ACHN (cell line): ENCODE measurements around the gene DDX10.
A peak's percentile ranks its signal among the peaks of the same experiment; 100 is the strongest.
"Not testable (repeated sequence)": the region's sequence is repeated elsewhere in the genome, so short reads cannot be mapped to it uniquely, and the experiment has no call there.

ENCODE experiments used
- DNase-seq: peaks from one replicate; pipeline ENCODE4 v3.0.0-alpha.2; 2015
- in situ Hi-C: cut with HindIII; loops from 2 replicates; pipeline ENCODE4 v1.10.0; 2017; ENCODE audit warnings: low sequenced_read_pairs, low pct_ligation_motif_present, low pct_unique_long_range_greater_than_20kb

The DDX10 gene

DNA sequence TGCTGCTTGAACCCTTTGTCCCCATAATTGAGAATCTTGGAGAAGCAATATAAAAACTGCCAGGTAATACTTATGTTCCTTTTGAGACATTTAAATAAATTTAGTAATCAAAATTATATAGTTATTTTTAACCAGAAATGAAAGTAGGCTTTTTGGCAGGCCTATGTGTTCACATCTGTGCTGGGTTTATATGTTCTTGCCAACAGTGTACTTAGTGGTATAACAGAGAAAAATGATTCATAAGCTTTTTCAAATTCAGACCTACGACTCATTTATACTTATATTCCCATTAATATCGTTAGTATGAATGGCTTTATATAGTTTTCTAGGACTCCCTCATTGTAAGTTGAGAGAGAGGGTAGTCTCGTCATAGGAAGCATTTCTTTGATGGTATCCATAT is 79.0 kb downstream of the DDX10 start:
- no peak for DNase-seq
- in situ Hi-C loops = no loop called here

DNA sequence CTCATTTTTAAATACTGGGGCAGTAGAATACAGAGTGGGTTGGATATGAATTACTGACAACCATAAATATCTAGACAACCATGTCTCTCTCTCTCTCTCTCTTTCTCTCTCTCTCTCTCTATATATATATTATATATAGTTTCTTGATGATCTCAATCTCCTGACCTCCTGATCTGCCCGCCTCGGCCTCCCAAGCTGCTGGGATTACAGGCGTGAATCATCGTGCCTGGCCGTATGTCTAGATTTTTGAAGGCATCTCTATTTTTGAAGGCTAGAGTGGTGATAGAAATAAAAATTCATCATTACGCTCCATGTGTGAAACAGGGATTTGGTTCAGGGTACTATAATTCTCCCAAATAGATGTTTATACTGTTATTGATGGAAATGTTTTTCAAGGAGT is 84.1 kb downstream of the DDX10 start:
- no peak for DNase-seq
- in situ Hi-C loops = no loop called here

DNA sequence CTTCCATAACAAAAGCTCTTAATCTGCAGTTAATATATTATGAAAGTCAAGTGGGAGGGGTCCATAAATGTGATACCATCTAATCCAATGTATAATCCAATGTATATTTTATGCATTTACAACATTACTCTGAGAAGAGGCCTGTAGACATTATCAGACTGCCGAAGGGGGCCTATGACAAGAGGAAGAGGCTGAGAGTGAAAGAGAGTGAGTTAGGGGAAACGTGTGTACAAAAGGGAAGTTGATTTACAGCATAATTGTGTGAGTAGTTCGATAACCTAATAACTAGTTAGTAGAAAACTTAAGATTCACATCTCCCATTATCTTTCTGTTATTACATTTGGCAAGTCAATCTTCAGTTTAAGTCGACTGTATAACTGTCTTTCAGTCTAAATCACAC is 86.6 kb downstream of the DDX10 start:
- no peak for DNase-seq
- in situ Hi-C loops = no loop called here

DNA sequence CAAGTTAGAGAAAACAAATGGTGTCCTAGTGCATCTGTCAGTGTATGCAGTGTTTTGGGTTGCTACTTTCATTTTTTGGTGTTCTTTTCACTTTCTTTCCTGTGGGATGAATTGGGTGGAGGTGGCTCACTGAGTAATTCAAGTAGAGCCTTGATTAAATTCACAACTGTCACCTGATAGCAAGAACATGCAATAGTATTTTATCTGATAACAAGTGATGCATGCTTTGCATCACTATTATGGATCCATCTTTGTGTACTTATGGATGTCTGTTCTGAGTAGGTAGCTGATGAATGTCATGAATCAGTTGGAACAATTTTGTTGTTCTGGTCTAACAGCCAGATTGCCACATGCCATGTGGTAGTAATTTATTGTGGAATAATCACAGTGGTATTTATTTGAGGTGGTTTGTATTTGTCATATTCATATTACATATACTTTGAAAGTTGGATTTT is 87.5 kb downstream of the DDX10 start:
- DNase-seq = no peak
- in situ Hi-C loops = no loop called here

DNA sequence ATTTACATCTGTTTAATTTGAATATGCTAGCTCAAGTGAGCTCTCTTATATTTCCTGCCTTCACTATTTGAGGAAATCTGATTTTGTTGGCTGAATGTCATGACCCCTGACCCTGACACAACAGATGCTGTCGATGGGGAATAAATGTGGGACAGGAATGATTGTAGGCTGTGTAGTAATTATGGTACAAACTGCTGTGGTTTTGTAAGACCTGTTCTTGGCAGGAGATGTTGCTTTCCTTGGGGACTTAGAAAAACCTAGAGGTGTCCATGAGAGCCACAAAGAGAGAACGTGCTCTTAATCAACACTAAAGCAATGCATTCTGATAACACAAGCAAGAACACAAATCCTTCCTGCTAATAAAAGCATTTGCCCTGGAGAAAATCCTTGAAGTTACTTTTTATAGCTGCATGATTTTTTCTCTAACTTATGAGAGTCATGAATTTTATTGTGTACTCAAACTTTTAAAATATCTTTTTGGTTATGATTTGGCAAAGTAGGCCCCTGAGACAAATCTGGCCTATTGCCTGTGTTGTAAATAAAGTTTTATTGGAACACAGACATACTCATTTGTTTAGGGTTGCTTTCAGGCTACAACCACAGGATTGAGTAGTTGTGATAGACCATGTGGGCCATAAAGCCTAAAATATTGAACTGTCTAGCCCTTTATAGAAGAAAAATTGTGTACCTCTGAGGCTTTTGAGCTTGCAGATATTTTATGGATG is 90.2 kb downstream of the DDX10 start:
- in situ Hi-C loops = no loop called here
- DNase-seq = no peak

DNA sequence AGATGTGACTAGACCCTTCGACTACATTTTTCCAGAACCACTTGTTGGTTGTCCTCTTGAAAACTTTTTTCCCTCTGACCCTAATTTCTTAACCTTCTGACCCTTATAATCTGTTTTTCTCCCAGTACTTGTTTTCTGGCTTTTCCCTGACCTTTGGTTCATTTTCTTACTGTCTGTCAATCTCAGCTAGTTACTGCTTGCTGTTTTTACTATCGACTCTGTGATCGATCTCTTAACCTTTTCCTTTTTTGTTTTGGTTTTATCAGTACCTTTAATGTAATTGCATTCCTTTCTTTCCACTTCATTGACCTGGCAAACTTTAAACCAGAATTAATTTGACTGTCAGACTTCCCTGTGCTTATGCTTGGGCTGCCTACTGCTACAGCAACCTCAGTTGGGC is 92.8 kb downstream of the DDX10 start:
- in situ Hi-C loops = no loop called here
- no peak for DNase-seq

DNA sequence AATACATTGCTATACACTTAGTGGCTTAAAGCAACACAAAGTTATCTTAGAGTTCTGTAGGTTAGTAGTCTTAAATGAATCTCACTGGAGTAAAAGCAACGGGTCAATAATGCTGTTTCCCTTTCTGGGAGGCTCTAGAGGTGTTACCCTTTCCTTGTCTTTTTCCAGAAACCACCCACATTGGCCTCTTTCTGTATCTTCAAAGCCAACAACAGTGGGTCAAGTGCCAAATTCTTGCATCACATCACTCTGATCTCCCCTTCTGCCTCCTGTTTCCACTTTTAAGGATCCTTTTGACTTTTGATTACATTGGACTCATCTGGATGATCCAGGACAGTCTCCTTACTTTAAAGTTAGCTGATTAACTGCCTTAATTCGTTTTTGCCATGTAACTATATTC is 93.6 kb downstream of the DDX10 start:
- in situ Hi-C loops = no loop called here
- no peak for DNase-seq

DNA sequence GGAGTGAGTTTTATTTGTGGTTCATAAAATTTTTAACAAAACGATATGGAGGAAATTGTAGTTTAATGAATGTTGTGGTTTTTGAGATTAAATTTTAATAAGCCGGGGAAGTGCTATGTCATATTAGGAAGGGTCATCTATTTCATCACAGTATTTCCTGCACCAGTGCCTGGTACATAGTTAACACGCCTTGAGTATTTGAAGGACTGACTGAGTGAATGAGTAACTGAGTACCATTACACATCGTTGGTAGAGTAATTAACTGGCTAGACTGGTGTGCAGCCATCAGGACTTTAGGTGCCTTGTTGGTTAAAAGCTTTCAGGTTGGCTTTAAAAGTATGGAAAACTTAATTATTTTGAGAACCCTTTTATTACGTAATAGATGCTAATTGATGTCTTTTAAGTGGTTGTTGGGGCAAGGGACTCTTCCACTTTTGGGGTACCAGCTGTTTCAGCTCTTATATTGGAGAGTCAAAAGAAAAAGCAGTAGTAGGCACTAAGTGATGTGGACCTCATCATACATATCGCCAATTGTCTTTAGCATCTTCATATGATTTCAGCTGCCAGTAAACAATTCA is 101.8 kb downstream of the DDX10 start:
- in situ Hi-C loops = no loop called here
- peak; percentile 19 for DNase-seq

DNA sequence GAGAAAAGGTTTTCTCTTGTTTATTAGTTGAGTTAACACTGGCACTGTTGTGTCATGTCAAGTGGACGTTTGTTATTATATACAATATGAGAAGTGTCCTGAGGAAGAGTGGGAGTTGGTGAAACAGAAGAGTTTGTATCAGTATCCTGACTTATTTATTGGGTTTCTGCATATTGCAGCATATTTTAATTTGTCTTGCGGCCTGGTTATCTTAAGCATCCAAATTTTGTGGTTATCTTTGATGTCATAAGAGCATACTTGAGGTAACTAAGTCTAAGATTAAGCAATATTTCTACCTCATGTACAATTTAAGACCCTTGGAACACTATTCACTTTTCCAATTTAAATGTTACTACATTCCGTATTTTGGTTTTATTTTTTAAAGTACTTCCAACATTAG is 103.5 kb downstream of the DDX10 start:
- DNase-seq = no peak
- in situ Hi-C loops = no loop called here

DNA sequence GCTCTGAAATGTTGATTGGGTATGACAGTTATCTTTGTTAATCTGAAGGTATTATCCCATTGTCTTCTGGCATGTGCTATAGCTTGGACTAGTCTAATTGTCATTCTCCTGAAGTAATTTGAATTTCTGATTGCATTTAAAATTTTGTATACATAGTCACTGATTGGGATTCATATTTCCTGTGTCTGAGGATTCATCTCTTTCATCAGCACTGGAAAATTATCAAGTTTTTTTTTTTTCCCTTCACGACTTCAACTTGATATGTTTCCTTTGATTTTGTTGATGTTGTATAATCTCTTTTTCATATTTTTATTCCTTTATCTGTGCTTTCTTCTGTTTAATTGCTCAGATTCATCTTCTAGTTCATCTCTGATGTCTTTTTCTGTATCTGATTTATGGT is 104.1 kb downstream of the DDX10 start:
- in situ Hi-C loops = no loop called here
- no peak for DNase-seq

DNA sequence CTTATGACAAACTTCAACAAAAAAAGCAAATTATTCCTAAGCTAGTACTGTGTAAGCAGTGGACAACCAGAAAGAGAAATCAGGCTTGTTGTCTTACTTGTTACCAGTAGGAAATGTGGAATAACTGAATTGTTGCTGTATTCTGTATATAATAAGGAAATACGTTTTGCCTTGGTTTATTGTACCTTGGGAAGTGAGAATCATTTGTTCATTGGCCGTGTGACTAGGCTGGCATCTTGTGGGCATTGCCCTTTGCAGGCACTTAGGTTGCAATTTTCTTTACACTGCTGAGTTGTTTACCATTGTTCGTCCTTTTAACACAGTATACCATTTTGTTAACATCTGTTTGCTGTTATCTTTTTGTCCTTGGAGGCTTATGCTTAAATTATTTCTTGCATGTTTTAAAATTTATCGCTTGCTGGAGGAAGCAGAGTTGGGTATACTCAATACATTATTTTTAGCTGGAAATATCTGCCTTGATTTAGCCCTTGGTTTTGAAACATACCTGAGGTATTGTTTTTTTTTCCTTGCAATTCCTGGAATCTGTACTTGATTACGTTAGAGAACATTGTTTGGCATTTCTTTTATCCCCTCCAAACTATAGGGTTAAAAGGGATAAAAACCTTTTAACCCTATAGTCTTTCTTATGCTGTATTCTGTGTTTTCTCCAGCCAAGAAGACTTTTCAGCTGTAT is 109.3 kb downstream of the DDX10 start:
- in situ Hi-C loops = no loop called here
- DNase-seq = no peak

DNA sequence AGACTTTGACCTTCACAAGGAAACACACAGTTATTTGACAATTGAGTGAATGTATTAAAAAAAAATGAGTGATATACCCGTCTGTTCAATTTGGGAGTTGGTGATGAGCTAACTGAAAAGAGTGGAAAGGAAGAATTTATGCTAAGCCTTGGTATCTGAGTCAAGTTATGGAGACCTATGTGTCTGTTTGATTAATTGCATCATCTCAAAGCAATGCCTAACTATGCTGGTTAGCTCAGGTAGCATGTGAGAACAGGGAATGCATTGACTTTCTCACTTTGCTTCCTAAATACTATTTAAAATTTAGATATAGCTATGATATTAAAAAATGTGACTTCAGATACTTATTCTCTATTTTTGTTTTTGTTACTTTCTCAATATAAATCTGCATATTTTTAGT is 110.5 kb downstream of the DDX10 start:
- no peak for DNase-seq

DNA sequence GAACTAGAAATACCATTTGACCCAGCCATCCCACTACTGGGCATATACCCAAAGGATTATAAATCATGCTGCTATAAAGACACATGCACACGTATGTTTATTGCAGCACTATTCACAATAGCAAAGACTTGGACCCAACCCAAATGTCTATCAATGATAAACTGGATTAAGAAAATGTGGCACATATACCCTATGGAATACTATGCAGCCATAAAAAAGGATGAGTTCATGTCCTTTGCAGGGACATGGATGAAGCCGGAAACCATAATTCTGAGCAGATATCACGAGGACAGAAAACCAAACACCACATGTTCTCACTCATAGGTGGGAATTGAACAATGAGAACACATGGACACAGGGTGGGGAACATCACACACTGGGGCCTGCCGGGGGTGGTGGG is 114.3 kb downstream of the DDX10 start:
- in situ Hi-C loops, DNase-seq: not testable (repeated sequence)

More for the DNA sequence above, 110.5 kb downstream of the DDX10 start:
- in situ Hi-C loops = no loop called here

DNA sequence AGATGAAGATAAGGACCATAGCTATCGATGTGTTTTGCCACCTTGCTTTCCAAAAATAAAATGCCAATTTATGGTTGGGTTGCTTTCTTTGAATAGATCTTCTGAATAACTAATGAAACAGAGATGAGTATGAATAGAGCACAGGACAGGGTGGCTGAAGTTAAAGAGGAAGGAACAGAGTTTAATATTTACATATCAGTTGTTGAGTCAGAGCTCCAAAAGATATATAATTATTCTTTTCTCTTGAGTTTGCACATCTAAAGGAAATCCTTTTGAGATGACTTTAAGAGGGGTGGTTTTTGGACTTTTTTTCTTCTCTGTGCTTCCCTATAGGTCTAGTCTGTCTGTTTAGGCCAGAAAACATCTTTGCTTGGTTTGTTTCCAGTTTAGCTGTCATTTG is 115.2 kb downstream of the DDX10 start:
- in situ Hi-C loops = no loop called here
- no peak for DNase-seq

DNA sequence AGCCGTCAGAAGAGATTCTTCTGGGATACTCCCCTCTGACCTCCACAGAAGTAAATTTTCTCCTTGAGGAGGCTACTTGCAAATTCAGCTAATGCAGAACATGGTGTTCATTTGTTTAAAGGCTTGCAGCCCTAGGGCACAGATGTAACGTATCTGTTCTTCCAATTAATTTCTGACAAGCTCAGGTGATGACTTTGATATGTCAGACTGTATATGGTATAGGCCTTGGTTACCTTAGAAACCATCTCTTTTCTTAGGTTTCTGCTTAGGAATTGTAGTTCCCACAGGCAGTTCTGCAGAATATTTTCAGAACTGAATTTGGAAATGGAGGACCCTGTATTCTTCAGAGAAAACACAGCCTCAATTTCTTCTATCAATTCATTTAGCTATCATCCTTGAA is 117.1 kb downstream of the DDX10 start:
- in situ Hi-C loops = no loop called here
- no peak for DNase-seq

DNA sequence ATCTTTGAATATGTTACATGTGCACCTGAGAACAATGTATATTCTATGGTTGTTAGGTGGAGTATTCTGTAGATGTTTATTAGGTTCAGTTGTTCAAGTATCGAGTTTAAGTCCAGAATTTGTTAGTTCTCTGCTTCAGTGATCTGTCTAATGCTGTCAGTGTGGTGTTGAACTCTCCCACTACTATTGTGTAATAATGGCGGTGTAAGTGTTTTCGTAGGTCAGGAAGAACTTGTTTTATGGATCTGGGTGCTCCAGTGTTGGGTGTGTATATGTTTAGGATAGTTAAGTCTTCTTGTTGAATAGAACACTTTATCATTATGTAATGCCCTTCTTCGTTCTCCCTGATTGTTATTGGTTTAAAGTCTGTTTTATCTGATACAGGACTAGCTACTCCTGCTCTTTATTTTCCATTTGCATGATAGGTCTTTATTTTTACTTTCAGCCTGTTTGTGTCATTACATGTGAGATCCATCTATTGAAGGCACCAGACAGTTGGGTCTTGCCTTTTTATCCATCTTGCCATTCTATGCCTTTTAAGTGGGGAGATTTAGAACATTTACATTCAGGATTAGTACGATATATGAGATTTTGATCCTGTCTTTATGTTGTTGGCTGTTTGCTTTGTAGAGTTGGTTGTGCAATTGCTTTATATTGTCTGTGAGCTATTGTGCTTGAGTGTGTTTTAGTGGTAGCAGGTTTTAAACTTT is 121.6 kb downstream of the DDX10 start:
- in situ Hi-C loops = no loop called here
- DNase-seq = no peak

DNA sequence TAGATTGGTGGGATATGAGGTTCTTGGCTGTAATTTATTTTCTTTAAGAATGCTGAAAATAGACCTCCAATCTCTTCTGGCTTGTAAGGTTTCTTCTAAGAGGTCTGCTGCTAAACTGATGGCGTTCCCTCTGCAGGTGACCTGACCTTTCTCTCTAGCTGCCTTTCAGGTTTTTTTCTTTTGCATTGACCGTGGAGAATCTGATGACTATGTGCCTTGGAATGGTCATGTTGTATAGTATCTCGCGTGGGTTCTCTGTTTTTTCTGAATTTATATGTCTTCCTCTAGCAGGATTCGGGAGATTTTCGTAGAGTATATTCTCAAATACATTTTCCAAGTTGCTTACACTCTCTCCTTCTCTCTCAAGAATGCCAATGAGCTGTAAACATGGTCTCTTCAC is 122.2 kb downstream of the DDX10 start:
- peak; percentile 15 for DNase-seq
- in situ Hi-C loops = no loop called here

DNA sequence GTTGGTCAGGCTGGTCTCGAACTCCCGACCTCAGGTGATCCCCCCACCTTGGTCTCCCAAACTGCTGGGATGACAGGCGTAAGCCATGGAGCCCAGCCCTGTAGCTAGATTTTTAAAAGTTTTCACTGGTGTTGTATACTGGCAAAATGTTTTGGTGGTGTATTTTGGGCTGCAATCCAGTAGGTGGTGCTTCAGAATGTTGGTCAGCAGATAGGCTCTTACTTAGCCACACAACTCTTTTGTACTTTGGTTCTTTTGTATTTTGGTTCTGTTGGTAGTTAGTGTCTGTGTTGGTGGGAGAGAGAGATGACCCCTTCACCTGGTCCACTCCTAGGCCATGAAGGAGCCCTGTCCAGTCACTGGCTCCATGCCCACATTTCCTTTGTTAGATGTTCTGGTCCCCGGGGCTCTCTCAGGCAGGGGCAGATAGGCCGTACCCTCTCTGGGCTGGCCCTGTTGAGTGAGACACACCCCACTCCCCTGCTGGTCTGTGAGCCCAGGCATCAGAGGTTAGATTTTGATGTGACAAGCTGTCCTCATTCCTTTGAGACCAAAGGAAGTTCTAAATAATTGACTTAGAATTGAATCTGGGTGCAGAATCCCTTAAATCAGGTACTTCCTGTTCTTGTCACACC is 123.8 kb downstream of the DDX10 start:
- peak; percentile 30 for DNase-seq
- in situ Hi-C loops = no loop called here
